SK-N-SH treated with all-trans-retinoic acid at 6 μM for 48 hours (cell line): Measurements from ENCODE around the gene ITGB3.

Experiments used
- ARNTL ChIP-seq: fragments of 450-650 bp; formaldehyde crosslinking; IDR thresholded peaks from 2 replicates; pipeline ENCODE4 v1.5.0; 2020; ENCODE audit warnings: low read depth, mild to moderate bottlenecking, moderate library complexity, borderline replicate concordance
- CREB5 ChIP-seq: fragments of 250-450 bp; sonication (Bioruptor Pico); IDR thresholded peaks from 2 replicates; pipeline ENCODE4 v1.5.1; 2020; ENCODE audit warnings: low read depth, mild to moderate bottlenecking, moderate library complexity
- CSDC2 ChIP-seq: fragments of 250-450 bp; sonication (Bioruptor Pico); IDR thresholded peaks from 2 replicates; pipeline ENCODE4 v1.5.0; 2020; ENCODE audit warnings: mild to moderate bottlenecking, moderate library complexity
- OSR1 ChIP-seq: fragments of 250-450 bp; sonication (Bioruptor Pico); IDR thresholded peaks from 2 replicates; pipeline ENCODE4 v1.8.0; 2022; ENCODE audit warnings: moderate library complexity, mild to moderate bottlenecking, inconsistent platforms
- PATZ1 ChIP-seq: fragments of 250-450 bp; sonication (Bioruptor Pico); IDR thresholded peaks from 2 replicates; pipeline ENCODE4 v1.8.0; 2020; ENCODE audit warnings: mild to moderate bottlenecking, moderate library complexity, borderline replicate concordance
- SNAI2 ChIP-seq: fragments of 250-450 bp; sonication (Bioruptor Pico); IDR thresholded peaks from 2 replicates; pipeline ENCODE4 v1.5.0; 2020; ENCODE audit warnings: mild to moderate bottlenecking, moderate library complexity
- TSHZ2 ChIP-seq: fragments of 250-450 bp; sonication (Bioruptor Pico); IDR thresholded peaks from 2 replicates; pipeline ENCODE4 v1.5.0; 2020; ENCODE audit warnings: mild to moderate bottlenecking, moderate library complexity
- ZFP3 ChIP-seq: fragments of 250-450 bp; sonication (Bioruptor Pico); IDR thresholded peaks from 2 replicates; pipeline ENCODE4 v1.5.0; 2020; ENCODE audit warnings: mild to moderate bottlenecking, moderate library complexity

- TF ChIP-seq CSDC2 (no peak), SNAI2 (no peak), ARNTL (CRISPR knock-in tag) (no peak), ZFP3 (CRISPR knock-in tag) (no peak), PATZ1 (CRISPR knock-in tag) (no peak), OSR1 (CRISPR knock-in tag) (no peak), TSHZ2 (CRISPR knock-in tag) (no peak), CREB5 (CRISPR knock-in tag) (no peak)
Measured at GRCh38 chr17:47338026-47338425, 84.4 kb downstream of the ITGB3 start.
